Measurements from ENCODE around the gene ENPP5. TPM values are rescaled to one million over a fixed set of nuclear protein-coding genes. Genes with fewer than 3 reads are reported as not detected.

Gene ENPP5
- total and polyA plus RNA-seq, 2 of the 13 experiments (the other 11 are each of a cell fraction or from before 2014, with no cell fraction given), result not detected

GRCh38 chr6:46208303-46208702 lies 37.5 kb upstream of the ENPP5 start:
- H3K9me3 ChIP-seq (ENCODE audit: low read length), result no peaks in the 10 kb centered on the region
- CTCF ChIA-PET (ENCODE audit: low intra/inter-chr PET ratio, low total read pairs), result no interaction called here
- H3K9ac ChIP-seq (ENCODE audit: insufficient read depth, low read depth, low read length), result no peak overlapping the region
- H3K27ac ChIP-seq (ENCODE audit: extremely low read length, insufficient read depth, low read length), result no peak overlapping the region
- POLR2A ChIA-PET, result no interaction called here
- H3K27me3 ChIP-seq (ENCODE audit: control insufficient read depth in 1 of 2, insufficient read depth in 2 of 2, low read length in 2 of 2), result no peaks in the 10 kb centered on the region; a peak in 1 of 5 replicates
- intact Hi-C loops (cut with micrococcal nuclease; ENCODE audit: unreplicated experiment), result no loop called here
- BruUV-seq (replicated peaks), result no TSS peak
- no peak overlapping the region for H3K4me2 ChIP-seq (ENCODE audit: low read depth, low read length)
- no peaks in the 10 kb centered on the region for H3K36me3 ChIP-seq (replicated peaks in 1 of 2; ENCODE audit: control insufficient read depth in 1 of 2, insufficient read depth in 2 of 2, low read length in 2 of 2)
- DNase-seq (ENCODE audit: low spot score) (no peak), FAIRE-seq (no peak), ATAC-seq (no peak)
- no peak overlapping the region for H3K4me3 ChIP-seq (replicated peaks in 1 of 3; ENCODE audit: insufficient read depth in 1 of 3, low read depth in 2 of 3, low read length in 3 of 3)
- in situ Hi-C loops (cut with HindIII; ENCODE audit: extremely low pct_ligation_motif_present, low pct_unique_long_range_greater_than_20kb), result loop anchor here (25.0 kb wide), 1 partner anchor 779 kb away; no protein-coding TSS in a partner anchor
- TF ChIP-seq ZNF576 (CRISPR knock-in tag; IDR thresholded peaks at IDR 0.05) (no peak), ZNF260 (CRISPR knock-in tag; IDR thresholded peaks at IDR 0.05; ENCODE audit: borderline replicate concordance, low read depth) (no peak), NKX3-1 (CRISPR knock-in tag; IDR thresholded peaks at IDR 0.05) (no peak), PAF1 (CRISPR knock-in tag; IDR thresholded peaks at IDR 0.05) (no peak), ZNF44 (CRISPR knock-in tag; IDR thresholded peaks at IDR 0.05) (no peak)
- H4K20me1 ChIP-seq (ENCODE audit: insufficient read depth, low read length), result no peaks in the 10 kb centered on the region
- no peaks in the 10 kb centered on the region for H3K4me1 ChIP-seq (ENCODE audit: insufficient read depth, low read length)
- no peak overlapping the region for H2AFZ ChIP-seq (ENCODE audit: low read length)
- no peaks in the 10 kb centered on the region for H3K79me2 ChIP-seq (ENCODE audit: insufficient read depth, low read length)

- ATAC-seq (no peak), FAIRE-seq (no peak), DNase-seq (ENCODE audit: low spot score) (no peak)
- Histone ChIP-seq H3K27me3 (ENCODE audit: control insufficient read depth in 1 of 2, insufficient read depth in 2 of 2, low read length in 2 of 2) (no peaks in the 10 kb centered on the region; a peak in 1 of 5 replicates), H4K20me1 (ENCODE audit: insufficient read depth, low read length) (no peaks in the 10 kb centered on the region), H3K4me3 (replicated peaks in 1 of 3; ENCODE audit: insufficient read depth in 1 of 3, low read depth in 2 of 3, low read length in 3 of 3) (no peak overlapping the region), H3K79me2 (ENCODE audit: insufficient read depth, low read length) (no peaks in the 10 kb centered on the region), H3K27ac (ENCODE audit: extremely low read length, insufficient read depth, low read length) (no peak overlapping the region), H3K36me3 (replicated peaks in 1 of 2; ENCODE audit: control insufficient read depth in 1 of 2, insufficient read depth in 2 of 2, low read length in 2 of 2) (no peaks in the 10 kb centered on the region), H3K4me1 (ENCODE audit: insufficient read depth, low read length) (no peaks in the 10 kb centered on the region), H3K9ac (ENCODE audit: insufficient read depth, low read depth, low read length) (no peak overlapping the region), H2AFZ (ENCODE audit: low read length) (no peak overlapping the region), H3K4me2 (ENCODE audit: low read depth, low read length) (no peak overlapping the region), H3K9me3 (ENCODE audit: low read length) (no peaks in the 10 kb centered on the region)
- TF ChIP-seq RBAK (CRISPR knock-in tag; IDR thresholded peaks at IDR 0.05) (no peak), ZNF83 (CRISPR knock-in tag; IDR thresholded peaks at IDR 0.05; ENCODE audit: borderline replicate concordance) (no peak), PRDM10 (CRISPR knock-in tag; IDR thresholded peaks at IDR 0.05; ENCODE audit: low read depth) (no peak), MTA3 (CRISPR knock-in tag; IDR thresholded peaks at IDR 0.05) (no peak), ZNF264 (CRISPR knock-in tag; IDR thresholded peaks at IDR 0.05) (no peak), HNRNPK (IDR thresholded peaks at IDR 0.05; ENCODE audit: low read depth, low read length, poor library complexity, severe bottlenecking) (no peak), NFKB2 (CRISPR knock-in tag; IDR thresholded peaks at IDR 0.05; ENCODE audit: borderline replicate concordance) (no peak)
- in situ Hi-C loops (cut with HindIII; ENCODE audit: extremely low pct_ligation_motif_present, low pct_unique_long_range_greater_than_20kb), result loop anchor here (25.0 kb wide), 1 partner anchor 780 kb away; no protein-coding TSS in a partner anchor
- no TSS peak for BruUV-seq (replicated peaks)
- WGBS (ENCODE audit: low lambda C conversion rate), result 4% methylated on average over 3 of the region's 3 CpGs
- intact Hi-C loops (cut with micrococcal nuclease; ENCODE audit: unreplicated experiment), result no loop called here
- CTCF ChIA-PET (ENCODE audit: low intra/inter-chr PET ratio, low total read pairs), result no interaction called here
- POLR2A ChIA-PET, result no interaction called here
Observed at GRCh38 chr6:46207174-46207573, 36.4 kb upstream of the ENPP5 start.
